HG02943 (cell line): ENCODE measurements around the gene ZNF408.
"Not testable (repeated sequence)": the region's sequence is repeated elsewhere in the genome, so short reads cannot be mapped to it uniquely, and the experiment has no call there.

Experiments
- ATAC-seq: cut with Tn5 transposase; IDR thresholded peaks from one replicate; pipeline ENCODE4 v1.9.1; 2021; ENCODE audit warnings: mild to moderate bottlenecking, low read depth, moderate library complexity; ENCODE audit not compliant: unreplicated experiment

Gene ZNF408

DNA sequence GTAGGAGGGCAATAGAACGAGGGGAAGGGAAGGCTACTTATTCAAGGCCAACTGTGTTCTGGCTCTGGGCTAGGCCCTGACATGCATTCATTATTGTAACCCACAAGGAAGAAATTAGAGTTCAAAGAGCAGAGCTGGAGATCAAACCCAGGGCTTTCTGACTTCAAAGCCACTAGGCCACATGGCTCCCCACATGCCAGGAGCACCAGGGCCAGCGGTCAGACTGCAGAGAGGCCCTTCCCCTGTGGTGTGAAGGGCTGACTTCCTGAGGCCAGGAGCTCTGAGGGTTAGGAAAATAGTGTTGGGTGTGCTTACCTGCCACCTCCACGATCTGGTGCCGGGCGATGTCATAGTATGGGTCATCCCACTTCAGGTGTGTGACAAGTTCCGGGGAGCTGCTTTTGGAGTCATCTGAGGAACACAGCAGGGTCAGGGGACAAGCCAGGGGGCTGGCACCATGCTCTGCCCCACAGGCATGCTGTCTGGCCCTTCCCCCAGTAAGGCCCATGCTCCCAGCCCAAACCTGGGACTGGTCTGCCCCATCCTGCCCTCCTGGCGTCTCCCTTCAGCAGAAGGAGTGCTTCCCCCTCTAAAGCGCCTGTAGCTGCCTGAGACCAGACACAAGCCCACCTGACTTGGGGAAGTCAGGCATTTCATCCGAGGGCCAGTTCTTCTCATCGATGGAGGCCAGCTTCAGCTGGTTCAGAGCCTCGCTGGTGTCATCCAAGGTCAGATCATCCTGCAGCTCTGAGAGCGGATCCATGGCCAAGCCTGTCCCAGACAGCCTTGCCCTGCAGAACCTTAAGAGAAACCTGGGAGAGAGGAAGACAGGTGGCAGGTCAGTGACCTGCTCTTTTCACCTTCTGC is 5.3 kb upstream of the ZNF408 start:
- ATAC-seq, result no peak

DNA sequence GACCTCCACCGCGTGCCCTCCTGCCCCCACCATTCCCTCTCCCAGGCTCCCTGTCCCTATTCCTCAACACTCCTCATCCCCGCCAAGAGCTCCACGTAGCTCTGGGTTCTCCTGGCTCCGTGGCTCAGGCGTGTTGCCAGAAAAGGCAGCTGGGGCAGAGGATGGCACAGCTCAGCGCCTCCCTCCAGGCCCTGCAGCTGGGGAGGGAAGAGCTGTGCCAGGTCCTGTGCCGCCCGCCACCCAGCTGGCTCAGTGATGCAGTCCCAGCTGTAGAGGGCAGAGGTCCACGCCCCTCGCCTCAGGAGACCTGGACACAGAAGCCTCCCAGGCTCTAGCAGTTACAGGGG is 4.6 kb upstream of the ZNF408 start:
- ATAC-seq, result no peak

- ATAC-seq, result no peak
Observed at GRCh38 chr11:46697303-46697702, 3.5 kb upstream of the ZNF408 start.

- no peak for ATAC-seq
Observed at GRCh38 chr11:46697723-46698122, 3.1 kb upstream of the ZNF408 start.

DNA sequence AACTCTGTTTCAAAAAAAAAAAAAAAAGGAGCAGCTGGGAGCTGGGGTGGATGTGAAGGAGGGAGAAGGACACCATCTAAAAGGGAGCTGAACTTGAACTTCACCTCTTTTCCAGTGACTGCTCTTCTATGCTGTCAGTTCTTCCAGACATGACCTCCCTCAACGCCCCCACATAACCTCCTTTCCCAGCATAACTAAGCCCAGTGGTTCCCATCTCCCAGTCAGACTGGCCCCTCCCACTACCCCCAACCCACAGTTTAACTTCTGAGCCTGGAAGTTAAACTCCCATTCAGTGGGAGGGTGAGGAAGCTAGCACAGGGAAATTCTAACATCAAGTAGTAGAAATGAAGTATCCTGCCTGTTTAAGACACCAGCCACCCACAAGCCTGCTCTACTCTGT is 2.2 kb upstream of the ZNF408 start:
- ATAC-seq, result no peak

GRCh38 chr11:46701078-46701654 is 335 bp downstream of the ZNF408 start:
- ATAC-seq, result no peak

- ATAC-seq, result no peak
Observed at GRCh38 chr11:46705070-46705688, 4.3 kb downstream of the ZNF408 start.

- ATAC-seq, result no peak
Observed at GRCh38 chr11:46706886-46707285, 6.1 kb downstream of the ZNF408 start.

DNA sequence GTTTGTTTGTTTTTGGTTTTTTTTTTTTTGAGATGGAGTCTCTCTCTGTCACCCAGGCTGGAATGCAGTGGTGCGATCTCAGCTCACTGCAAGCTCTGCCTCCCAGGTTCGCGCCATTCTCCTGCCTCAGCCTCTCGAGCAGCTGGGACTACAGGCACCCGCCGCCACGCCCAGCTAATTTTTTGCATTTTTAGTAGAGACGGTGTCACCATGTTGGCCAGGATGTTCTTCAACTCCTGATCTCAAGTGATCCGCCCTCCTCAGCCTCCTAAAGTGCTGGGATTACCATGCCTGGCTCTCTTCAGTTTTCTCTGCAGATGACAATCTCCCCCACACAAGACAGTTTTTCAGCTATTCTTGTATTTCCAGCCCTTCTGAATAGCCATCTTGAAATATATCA is 8.5 kb downstream of the ZNF408 start:
- not testable (repeated sequence) for ATAC-seq

GRCh38 chr11:46710821-46711269 is 10.0 kb downstream of the ZNF408 start:
- ATAC-seq, result no peak

DNA sequence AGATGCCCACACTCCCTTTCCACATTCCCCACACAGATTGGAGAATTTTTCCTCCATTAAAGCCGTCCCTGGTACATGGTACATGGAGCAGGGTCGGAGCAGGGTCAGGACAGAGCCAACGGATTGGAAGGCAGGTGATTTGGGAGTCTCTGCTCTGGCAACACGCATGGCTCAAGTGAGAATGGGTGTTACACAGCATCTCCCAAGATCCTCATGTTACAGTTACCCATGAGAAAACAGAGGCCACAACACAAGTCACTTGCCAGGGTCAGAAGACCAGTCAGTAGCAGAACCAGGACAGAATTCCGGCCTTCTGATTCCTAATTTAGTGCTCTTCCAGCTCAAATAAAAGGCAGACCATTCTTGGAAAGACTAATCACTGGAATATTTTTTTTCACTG is 10.5 kb downstream of the ZNF408 start:
- ATAC-seq, result no peak

DNA sequence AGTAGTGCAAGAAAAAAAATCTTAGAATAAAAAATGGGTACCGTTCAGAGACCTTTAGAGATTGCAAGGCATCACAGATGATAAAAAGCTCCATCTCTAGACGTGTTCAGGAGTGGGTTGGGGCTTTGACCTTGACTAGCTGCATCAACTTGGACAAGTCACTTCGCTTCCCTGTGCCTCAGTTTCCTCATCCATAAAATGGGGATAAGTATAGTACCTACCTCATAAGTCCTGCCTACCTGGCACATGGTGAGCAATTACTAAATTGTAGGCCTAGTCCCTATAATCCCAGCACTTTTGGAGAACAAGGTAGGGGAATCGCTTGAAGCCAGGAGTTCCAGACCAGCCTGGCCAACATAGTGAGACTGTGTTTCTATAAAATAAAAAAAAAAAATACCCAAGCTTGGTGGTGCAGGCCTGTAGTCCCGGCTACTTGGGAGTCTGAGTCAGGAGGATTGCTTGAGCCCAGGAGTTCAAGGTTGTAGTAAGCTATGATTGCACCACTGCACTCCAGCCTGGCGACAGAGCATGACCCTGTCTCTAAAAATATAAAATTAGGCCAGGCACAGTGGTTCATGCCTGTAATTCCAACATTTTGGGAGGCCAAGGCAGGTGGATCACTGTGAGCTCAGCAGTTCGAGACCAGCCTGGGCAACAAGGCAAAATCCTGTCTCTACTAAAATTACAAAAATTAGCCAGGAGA is 12.2 kb downstream of the ZNF408 start:
- ATAC-seq, result no peak

DNA sequence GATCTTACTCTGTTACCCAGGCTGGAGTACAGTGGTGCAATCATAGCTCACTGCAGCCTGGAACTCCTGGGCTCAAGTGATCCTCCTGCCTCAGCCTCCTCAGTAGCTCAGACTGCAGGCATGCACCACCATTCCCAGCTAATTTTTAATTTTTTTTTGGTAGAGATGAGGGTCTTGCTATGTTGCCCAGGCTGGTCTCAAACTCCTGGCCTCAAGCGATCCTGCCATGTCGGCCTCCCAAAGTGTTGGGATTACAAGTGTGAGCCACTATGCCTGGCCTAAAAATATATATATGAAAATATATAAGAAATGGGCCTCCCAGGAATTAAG is 17.0 kb downstream of the ZNF408 start:
- ATAC-seq, result not testable (repeated sequence)

- no peak for ATAC-seq
Observed at GRCh38 chr11:46718155-46719019, 17.6 kb downstream of the ZNF408 start.

DNA sequence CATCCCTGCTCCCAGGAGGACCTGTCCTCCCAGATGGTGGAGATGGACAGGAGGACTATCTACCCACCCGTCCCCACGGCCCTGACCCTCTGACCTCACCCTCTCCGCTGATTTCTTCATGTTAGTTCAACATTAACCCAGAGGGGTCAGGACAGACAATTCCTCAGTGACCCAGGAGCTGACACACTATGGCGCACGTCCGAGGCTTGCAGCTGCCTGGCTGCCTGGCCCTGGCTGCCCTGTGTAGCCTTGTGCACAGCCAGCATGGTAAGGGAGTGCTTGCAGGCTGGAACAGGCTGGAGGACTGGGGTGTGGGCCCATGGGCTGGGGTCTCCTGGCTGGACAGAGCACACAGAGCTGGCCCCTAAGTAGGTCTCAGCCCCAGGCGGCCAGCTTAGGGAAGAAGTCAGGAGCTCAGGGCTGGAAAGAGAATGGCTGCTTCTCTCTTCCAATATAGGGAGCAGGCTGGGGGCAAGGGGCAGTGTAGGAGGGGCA is 18.3 kb downstream of the ZNF408 start, which contains the start of gene F2:
F2 (plus strand) TSS at position 166 of the 495 bp plus-strand sequence; CDS start at position 189, 23 bp downstream.
- ATAC-seq, result no peak

GRCh38 chr11:46719543-46720218 is 18.9 kb downstream of the ZNF408 start:
- no peak for ATAC-seq

DNA sequence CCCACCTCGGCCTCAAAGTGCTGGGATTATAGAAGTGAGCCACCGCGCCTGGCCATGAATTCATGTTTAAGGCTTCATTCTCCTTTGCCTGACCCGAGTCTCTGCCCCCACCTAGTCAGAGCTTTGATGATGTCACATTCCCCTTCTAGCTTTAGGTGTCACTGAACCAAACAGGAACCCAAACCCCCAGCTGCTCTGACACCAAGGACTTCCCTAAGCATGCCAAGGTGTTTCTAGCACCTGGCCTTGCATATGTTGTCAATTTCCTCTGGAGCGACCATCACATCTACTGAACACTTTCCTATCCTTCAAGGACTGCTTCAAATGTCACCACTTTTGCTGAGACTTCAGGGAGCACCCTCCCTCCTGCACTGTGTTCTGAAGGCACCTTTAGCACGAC is 20.5 kb downstream of the ZNF408 start:
- no peak for ATAC-seq

DNA sequence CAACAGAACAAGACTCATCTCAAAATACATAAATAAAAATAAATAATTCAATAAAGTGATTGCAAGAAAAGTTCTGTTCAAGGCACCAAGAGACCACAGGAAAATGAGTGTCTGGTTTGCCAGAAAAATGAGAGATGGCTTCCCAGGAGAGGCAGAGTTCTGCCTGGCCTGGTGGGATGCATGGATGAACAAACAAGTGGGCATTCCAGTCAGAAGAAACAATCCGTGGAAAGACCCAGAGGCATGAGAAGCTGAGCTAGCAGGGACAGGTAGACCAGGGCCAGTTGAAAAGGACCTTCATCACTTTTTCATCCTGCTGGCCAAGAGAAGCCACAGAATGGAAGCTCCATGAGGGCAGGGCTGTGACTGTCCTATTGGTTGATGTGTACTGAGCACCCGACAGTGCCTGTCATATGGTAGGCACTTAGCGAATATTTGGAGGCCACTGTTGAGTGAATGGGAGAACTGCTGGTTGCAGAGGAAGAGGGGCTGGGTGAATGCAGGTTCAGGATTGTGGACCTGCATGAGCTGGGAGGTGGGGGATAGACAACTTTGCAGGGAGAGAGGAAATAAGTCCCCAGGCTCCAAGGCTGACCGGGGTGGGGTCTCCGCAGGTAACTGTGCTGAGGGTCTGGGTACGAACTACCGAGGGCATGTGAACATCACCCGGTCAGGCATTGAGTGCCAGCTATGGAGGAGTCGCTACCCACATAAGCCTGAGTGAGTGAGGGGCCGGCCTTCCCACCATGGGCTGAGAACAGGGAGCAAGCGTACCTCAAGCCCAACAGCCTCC is 21.9 kb downstream of the ZNF408 start:
- ATAC-seq, result no peak

DNA sequence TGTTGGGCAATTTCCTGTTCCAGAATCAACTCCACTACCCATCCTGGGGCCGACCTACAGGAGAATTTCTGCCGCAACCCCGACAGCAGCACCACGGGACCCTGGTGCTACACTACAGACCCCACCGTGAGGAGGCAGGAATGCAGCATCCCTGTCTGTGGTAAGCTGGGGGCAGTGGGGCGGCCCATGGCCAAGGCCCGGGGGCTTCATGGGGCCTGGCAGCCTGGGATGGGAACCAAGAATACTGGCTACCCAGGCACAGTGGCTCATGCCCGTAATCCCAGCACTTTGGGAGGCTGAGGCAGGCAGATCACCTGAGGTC is 22.5 kb downstream of the ZNF408 start:
- ATAC-seq, result no peak
